MCF 10A (cell line): ENCODE data around the gene HMGCS2. TPM values are rescaled to one million over a fixed set of nuclear protein-coding genes. Genes with fewer than 3 reads are reported as not detected.

ENCODE experiments used
- BruUV-seq: library from RNA; stranded (reverse); fragments of 400-500 nt; replicated peaks from 2 replicates; lab custom pipeline; 2021; lab: Mats Ljungman, UMichigan
- CTCF ChIA-PET: fragments of 300-600 bp; sonication (Branson Sonifier 250); formaldehyde crosslinking; extraction: SDS; loops from one replicate; lab custom pipeline; 2021; ENCODE audit warnings: antibody characterized with exemption, inconsistent platforms; lab: Yijun Ruan, JAX
- POLR2A ChIA-PET: fragments of 300-600, 350-650 bp; sonication (Branson Sonifier 250); formaldehyde crosslinking; extraction: SDS; loops from one replicate; lab custom pipeline; 2020; ENCODE audit warnings: antibody characterized with exemption, inconsistent platforms; lab: Yijun Ruan, JAX
- DNase-seq: peaks from one replicate; pipeline ENCODE4 v3.0.0-alpha.2; 2018; ENCODE audit not compliant: unreplicated experiment
- H3K27ac Mint-ChIP-seq: one replicate; pipeline ENCODE4 v1.8.0; 2022; ENCODE audit warnings: mild to moderate bottlenecking, low read depth, mixed read lengths; ENCODE audit not compliant: unreplicated experiment
- H3K27me3 Mint-ChIP-seq: one replicate; pipeline ENCODE4 v1.8.0; 2022; ENCODE audit warnings: mixed read lengths; ENCODE audit not compliant: insufficient read depth, unreplicated experiment
- H3K36me3 Mint-ChIP-seq: one replicate; pipeline ENCODE4 v1.8.0; 2022; ENCODE audit warnings: mild to moderate bottlenecking, moderate library complexity, mixed read lengths; ENCODE audit not compliant: insufficient read depth, unreplicated experiment
- H3K4me1 Mint-ChIP-seq: one replicate; pipeline ENCODE4 v1.8.0; 2022; ENCODE audit warnings: mixed read lengths; ENCODE audit not compliant: insufficient read depth, unreplicated experiment
- H3K4me3 Mint-ChIP-seq: one replicate; pipeline ENCODE4 v1.8.0; 2022; ENCODE audit warnings: mild to moderate bottlenecking, moderate library complexity, mixed read lengths; ENCODE audit not compliant: unreplicated experiment
- H3K9me3 Mint-ChIP-seq: one replicate; pipeline ENCODE4 v1.8.0; 2022; ENCODE audit warnings: mixed read lengths; ENCODE audit not compliant: unreplicated experiment
- intact Hi-C: fragments of 100-400 bp; cut with micrococcal nuclease; formaldehyde crosslinking; loops from 2 replicates; pipeline ENCODE4 v1.14.1; 2022
- total RNA-seq: library from RNA; stranded (reverse); gene quantifications from 2 replicates; pipeline ENCODE4 v1.2.3, GENCODE V29; 2022
- TF ChIP-seq, protein P1 (sequence below): fragments of 200-600 bp; IDR thresholded peaks from one replicate; pipeline ENCODE4 v1.8.0; 2022; ENCODE audit warnings: antibody characterized with exemption, mild to moderate bottlenecking; ENCODE audit not compliant: unreplicated experiment

The HMGCS2 gene
- total RNA-seq, 1 experiment from 2014 or later, result not detected

DNA sequence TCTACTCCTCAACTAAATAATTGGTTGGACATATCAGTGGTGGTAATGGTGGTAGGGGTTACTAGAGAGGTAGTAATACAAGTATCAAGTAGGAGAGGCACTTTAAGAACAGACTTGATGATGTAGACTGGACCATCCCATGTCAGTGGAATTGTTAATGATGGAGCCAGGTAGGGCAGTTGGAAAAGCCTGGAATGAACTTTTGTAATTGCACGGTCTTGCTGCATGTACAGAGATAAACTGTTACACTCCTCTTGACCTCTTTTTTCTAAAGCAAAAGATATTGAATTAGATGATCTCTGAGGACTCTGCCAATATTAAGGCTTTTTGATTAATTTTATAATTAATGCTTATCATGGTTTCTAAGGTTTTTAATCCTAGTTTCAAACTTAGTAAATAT is 5.8 kb downstream of the HMGCS2 start:
- intact Hi-C loops, result no loop called here
- no peak overlapping the region for H3K27ac Mint-ChIP-seq
- CTCF ChIA-PET, result interaction anchor here (0.6 kb wide), 1 partner anchor 16 kb away, joined by 3 read pairs; no protein-coding TSS in a partner anchor
- no peak overlapping the region for H3K4me3 Mint-ChIP-seq
- no peaks in the 10 kb centered on the region for H3K27me3 Mint-ChIP-seq
- H3K4me1 Mint-ChIP-seq, result peaks cover 5% of the 10 kb centered on the region
- TF ChIP-seq, protein P1, sequence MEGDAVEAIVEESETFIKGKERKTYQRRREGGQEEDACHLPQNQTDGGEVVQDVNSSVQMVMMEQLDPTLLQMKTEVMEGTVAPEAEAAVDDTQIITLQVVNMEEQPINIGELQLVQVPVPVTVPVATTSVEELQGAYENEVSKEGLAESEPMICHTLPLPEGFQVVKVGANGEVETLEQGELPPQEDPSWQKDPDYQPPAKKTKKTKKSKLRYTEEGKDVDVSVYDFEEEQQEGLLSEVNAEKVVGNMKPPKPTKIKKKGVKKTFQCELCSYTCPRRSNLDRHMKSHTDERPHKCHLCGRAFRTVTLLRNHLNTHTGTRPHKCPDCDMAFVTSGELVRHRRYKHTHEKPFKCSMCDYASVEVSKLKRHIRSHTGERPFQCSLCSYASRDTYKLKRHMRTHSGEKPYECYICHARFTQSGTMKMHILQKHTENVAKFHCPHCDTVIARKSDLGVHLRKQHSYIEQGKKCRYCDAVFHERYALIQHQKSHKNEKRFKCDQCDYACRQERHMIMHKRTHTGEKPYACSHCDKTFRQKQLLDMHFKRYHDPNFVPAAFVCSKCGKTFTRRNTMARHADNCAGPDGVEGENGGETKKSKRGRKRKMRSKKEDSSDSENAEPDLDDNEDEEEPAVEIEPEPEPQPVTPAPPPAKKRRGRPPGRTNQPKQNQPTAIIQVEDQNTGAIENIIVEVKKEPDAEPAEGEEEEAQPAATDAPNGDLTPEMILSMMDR, result no peak
- POLR2A ChIA-PET, result no interaction called here
- H3K36me3 Mint-ChIP-seq, result no peaks in the 10 kb centered on the region
- BruUV-seq, result no TSS peak
- no peaks in the 10 kb centered on the region for H3K9me3 Mint-ChIP-seq
- no peak for DNase-seq

DNA sequence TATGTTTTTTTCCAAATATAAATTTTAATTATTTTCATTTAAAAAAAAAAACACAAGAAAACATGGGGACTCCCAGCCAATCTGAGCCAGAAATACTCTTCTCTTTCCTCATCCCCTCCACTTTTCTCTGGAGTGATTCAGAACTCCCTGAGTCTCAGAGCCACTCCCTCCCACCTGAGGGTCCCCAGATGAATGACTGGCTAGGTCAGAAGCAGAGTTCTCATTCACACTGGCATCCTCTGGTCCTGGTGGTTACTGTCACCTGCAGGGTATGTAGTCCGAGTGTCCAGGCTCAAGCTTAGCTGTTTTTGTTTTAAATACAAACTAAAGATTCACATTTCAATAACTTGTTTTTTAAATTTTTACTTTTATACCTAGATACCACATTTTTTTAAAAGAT is 6.3 kb downstream of the HMGCS2 start:
- Mint-ChIP-seq H3K4me1 (peaks cover 4% of the 10 kb centered on the region), H3K9me3 (no peaks in the 10 kb centered on the region), H3K4me3 (no peak overlapping the region), H3K27me3 (no peaks in the 10 kb centered on the region), H3K36me3 (no peaks in the 10 kb centered on the region), H3K27ac (no peak overlapping the region)
- DNase-seq, result no peak
- TF ChIP-seq, protein P1, result no peak
- ChIA-PET CTCF (no interaction called here), POLR2A (no interaction called here)
- BruUV-seq, result no TSS peak
- intact Hi-C loops, result no loop called here

DNA sequence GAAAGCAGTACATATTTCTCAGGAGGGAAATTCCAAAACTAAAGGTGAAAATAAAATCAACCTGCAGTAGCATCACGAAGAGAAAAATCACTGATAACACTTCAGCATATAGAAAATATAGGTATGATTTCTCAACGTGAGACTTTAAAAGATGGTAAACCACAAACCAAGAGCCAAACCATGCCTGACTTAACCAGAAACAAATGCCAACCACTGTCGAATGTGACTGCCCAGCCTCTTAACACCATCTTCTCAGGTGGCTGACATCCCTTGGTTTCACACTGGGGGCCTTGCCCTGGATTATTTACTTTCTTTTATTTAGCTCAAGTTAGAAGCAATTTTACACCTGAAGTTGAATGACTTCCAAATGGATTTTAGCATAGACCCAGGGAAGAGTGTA is 10.1 kb downstream of the HMGCS2 start:
- intact Hi-C loops, result no loop called here
- ChIA-PET CTCF (interaction anchor here (0.6 to 7.4 kb wide), 3 partner anchors 12 to 111 kb away, joined by 3 to 65 read pairs (median 7); no protein-coding TSS in a partner anchor), POLR2A (no interaction called here)
- H3K4me1 Mint-ChIP-seq, result no peaks in the 10 kb centered on the region
- no peaks in the 10 kb centered on the region for H3K27me3 Mint-ChIP-seq
- no peak overlapping the region for H3K4me3 Mint-ChIP-seq
- no TSS peak for BruUV-seq
- TF ChIP-seq, protein P1, result no peak
- H3K27ac Mint-ChIP-seq, result no peak overlapping the region
- no peak for DNase-seq
- H3K9me3 Mint-ChIP-seq, result no peaks in the 10 kb centered on the region
- no peaks in the 10 kb centered on the region for H3K36me3 Mint-ChIP-seq

DNA sequence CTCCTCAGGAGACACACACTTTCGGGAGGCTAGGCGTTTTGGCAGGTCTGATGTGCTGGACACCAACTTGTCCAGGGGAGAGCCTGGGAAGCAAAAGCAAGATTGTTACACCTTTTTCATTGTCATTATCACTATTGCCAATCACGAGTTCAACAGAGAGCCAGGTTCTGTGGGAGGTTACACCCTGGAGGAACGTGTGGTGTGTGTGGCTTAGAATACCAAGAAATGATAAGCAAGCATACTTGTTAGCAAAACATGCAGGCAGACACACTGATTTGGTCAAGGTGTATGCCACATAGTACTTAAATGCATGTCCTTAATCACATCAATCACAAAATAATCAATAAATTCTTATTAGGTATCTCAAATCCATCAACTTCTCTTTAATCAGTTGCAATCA is 16.1 kb downstream of the HMGCS2 start:
- intact Hi-C loops, result no loop called here

More for the DNA sequence above, 16.1 kb downstream of the HMGCS2 start:
- no peak for DNase-seq
- Mint-ChIP-seq H3K27me3 (peaks cover 33% of the 10 kb centered on the region), H3K4me1 (no peaks in the 10 kb centered on the region), H3K36me3 (no peaks in the 10 kb centered on the region), H3K27ac (no peak overlapping the region), H3K4me3 (no peak overlapping the region), H3K9me3 (no peaks in the 10 kb centered on the region)
- TF ChIP-seq, protein P1, result no peak
- BruUV-seq, result no TSS peak
- POLR2A ChIA-PET, result no interaction called here
- CTCF ChIA-PET, result interaction anchor here (0.8 to 7.4 kb wide), 2 partner anchors 8 to 15 kb away, joined by 3 to 65 read pairs; no protein-coding TSS in a partner anchor
